ENCODE measurements around the gene SH2B3.

Gene SH2B3

DNA sequence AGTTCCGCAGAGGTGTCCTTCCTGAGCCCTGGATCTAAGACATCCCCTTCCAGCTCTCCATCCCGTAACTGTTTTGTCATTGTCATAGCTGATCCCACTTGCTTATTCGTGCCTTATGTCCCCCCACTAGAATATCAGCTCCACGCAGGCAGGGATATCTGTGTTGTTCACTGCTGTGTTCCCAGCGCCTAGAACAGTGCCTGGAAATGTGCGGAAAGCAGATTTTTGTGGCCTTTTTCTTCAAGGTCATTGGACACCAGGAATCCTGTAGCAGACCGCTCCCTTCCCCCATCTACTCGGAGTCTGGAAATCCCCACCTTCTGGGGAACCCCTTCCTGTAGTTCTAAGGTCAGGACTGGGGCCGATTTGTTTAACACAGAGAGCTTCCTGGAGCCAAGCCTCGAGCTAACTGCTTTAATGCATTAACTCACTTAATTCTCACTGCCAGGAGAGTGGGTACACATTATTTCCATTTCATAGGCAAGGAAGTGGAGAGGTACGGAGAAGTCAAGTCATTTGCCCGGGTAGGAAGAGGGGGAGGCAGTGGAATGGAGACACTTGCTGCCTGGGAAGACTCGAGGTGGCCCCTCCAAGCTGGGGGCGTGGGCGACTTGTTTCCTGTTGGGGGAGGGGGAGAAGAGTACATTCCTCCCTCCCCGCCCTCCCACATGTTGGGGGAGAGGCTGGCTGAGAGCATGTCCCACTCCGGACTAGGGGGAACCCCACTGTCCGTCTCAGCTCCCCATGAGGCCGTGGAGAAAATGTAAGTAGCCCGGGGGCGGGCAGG is 1.2 kb upstream of the SH2B3 start:
- Histone ChIP-seq H3K36me3 (replicated peaks; ENCODE audit: insufficient read depth, low read length) (no peaks in the 10 kb centered on the region), H3K27ac (ENCODE audit: low read length) (no peak overlapping the region), H3K4me3 (ENCODE audit: low read length) (peak overlapping the region; percentile 53), H3K27me3 (replicated peaks; ENCODE audit: insufficient read depth, low read length) (no peaks in the 10 kb centered on the region), H3K4me2 (ENCODE audit: low read depth, low read length) (peak overlapping the region; percentile 57; the same call in 1 of the 2 replicates), H3K9me3 (replicated peaks; ENCODE audit: insufficient read depth, low read length) (no peaks in the 10 kb centered on the region), H3F3A (ENCODE audit: insufficient read depth, low read length) (peaks cover 18% of the 10 kb centered on the region), H2AFZ (ENCODE audit: low read length) (0 out of 2 replicates have a peak overlapping the region, but pooled peaks have one; percentile 45), H3K4me1 (ENCODE audit: low read length) (peaks cover 14% of the 10 kb centered on the region), H3K79me2 (ENCODE audit: low read length) (peaks cover 34% of the 10 kb centered on the region), H3K9ac (ENCODE audit: low read length) (peak overlapping the region; percentile 50; the same call in 1 of the 2 replicates), H3K9me2 (replicated peaks; ENCODE audit: insufficient read depth, low read length) (no peaks in the 10 kb centered on the region), H4K20me1 (ENCODE audit: insufficient read depth, low read length) (no peaks in the 10 kb centered on the region)
- TF ChIP-seq EZH2 (optimal IDR thresholded peaks at IDR 0.05; ENCODE audit: low read depth, low read length) = no peak
- TF ChIP-seq EZH2phosphoT487 (IDR thresholded peaks at IDR 0.05; ENCODE audit: low read length) = no peak
- TF ChIP-seq, protein P1, sequence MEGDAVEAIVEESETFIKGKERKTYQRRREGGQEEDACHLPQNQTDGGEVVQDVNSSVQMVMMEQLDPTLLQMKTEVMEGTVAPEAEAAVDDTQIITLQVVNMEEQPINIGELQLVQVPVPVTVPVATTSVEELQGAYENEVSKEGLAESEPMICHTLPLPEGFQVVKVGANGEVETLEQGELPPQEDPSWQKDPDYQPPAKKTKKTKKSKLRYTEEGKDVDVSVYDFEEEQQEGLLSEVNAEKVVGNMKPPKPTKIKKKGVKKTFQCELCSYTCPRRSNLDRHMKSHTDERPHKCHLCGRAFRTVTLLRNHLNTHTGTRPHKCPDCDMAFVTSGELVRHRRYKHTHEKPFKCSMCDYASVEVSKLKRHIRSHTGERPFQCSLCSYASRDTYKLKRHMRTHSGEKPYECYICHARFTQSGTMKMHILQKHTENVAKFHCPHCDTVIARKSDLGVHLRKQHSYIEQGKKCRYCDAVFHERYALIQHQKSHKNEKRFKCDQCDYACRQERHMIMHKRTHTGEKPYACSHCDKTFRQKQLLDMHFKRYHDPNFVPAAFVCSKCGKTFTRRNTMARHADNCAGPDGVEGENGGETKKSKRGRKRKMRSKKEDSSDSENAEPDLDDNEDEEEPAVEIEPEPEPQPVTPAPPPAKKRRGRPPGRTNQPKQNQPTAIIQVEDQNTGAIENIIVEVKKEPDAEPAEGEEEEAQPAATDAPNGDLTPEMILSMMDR (IDR thresholded peaks at IDR 0.05; ENCODE audit: low read length) = no peak
- DNase-seq = no peak

DNA sequence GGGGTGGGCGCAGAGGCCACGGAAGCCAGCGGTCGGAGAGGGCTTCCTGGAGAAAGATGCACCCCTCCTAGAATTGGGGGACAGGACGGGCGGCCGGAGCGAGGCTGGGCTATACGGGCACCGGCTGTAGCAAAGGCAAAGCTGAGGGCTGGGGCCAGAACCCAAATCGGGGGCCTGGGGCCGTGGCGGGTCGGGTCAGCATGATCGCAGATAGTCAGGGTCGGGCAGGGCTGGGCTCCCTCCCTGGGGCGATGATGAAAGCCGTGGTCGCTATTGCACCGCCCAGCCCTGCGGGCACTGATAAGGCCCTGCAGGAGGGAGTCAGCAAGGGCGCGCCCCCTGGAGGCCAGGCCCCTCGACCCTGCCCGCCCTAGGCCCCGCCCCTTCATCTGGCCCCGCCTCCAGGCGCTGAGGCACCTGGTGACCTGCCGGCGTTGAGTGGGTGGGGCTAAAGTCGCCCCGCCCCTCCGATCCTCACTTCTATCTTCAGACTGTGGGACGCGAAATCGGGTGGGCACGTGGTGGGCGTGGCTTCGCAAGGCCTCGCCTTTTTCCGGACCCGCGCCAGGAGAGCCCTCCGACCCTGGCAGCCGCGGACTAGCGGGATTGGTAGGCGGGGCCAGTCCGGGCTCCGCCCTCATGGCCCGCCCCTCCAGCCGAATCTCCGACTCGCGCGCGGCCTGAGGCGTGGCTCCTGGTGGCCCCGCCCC is 419 bp upstream of the SH2B3 start:
- no peaks in the 10 kb centered on the region for H4K20me1 ChIP-seq (ENCODE audit: insufficient read depth, low read length)
- peak overlapping the region; percentile 57; the same call in 1 of the 2 replicates for H3K4me2 ChIP-seq (ENCODE audit: low read depth, low read length)
- H3K9me2 ChIP-seq (replicated peaks; ENCODE audit: insufficient read depth, low read length) = no peaks in the 10 kb centered on the region
- no peaks in the 10 kb centered on the region for H3K9me3 ChIP-seq (replicated peaks; ENCODE audit: insufficient read depth, low read length)
- H3F3A ChIP-seq (ENCODE audit: insufficient read depth, low read length) = peaks cover 18% of the 10 kb centered on the region
- no peak for TF ChIP-seq EZH2 (optimal IDR thresholded peaks at IDR 0.05; ENCODE audit: low read depth, low read length)
- TF ChIP-seq, protein P1 (IDR thresholded peaks at IDR 0.05; ENCODE audit: low read length) = peak; percentile 21; the same call in 1 of the 2 replicates
- no peaks in the 10 kb centered on the region for H3K27me3 ChIP-seq (replicated peaks; ENCODE audit: insufficient read depth, low read length)
- peaks cover 14% of the 10 kb centered on the region for H3K4me1 ChIP-seq (ENCODE audit: low read length)
- 0 out of 2 replicates have a peak overlapping the region, but pooled peaks have one; percentile 45 for H2AFZ ChIP-seq (ENCODE audit: low read length)
- H3K27ac ChIP-seq (ENCODE audit: low read length) = no peak overlapping the region
- peak overlapping the region; percentile 53 for H3K4me3 ChIP-seq (ENCODE audit: low read length)
- DNase-seq = peak; percentile 91
- H3K36me3 ChIP-seq (replicated peaks; ENCODE audit: insufficient read depth, low read length) = no peaks in the 10 kb centered on the region
- H3K9ac ChIP-seq (ENCODE audit: low read length) = peak overlapping the region; percentile 50; the same call in 1 of the 2 replicates
- H3K79me2 ChIP-seq (ENCODE audit: low read length) = peaks cover 42% of the 10 kb centered on the region

DNA sequence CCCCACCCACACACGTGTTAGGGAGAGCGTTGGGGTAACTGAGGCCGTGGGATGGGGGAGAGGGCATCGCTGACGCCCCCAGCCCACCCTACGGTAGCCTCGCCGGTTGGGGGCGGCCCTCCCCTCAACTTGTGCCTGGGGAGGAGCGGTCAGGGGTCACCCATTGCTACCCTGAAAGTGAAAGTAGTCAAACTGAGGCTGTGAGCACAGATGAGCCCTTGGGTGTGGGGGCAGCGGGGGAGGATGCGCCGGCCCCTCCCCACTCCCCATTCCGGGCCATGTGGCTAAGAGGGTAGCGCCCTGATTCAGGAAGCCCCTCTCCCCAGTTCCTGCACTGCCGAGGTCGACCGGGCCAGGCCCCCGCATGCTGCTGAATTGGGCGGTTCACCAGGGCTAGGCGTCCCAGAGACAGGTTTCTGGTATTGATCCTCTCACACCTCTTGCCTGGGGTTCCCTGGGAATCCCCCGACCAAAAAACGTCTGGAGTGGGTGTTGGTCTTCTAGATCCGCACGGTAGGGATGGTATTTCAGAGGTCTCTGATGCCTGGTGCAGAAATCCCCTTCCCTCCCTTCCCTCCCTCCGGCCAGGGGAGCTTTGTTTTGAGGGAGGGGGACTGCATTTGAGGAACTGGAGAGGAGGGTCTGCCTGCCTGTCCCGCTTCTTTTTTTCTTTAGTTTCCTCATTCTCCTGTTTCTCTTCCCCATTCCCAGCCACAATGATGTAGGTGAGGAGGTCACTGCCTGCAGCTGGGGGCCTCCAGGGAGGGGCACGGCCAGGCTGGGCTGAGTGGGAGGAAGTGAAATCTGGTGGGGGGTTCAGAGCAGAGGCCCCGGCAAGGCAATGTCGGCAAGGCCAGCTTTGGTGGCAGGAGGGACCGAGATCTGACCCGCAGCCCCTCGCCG is 1.0 kb downstream of the SH2B3 start:
- H3K9ac ChIP-seq (ENCODE audit: low read length) = peak overlapping the region; percentile 69
- no peaks in the 10 kb centered on the region for H3K27me3 ChIP-seq (replicated peaks; ENCODE audit: insufficient read depth, low read length)
- H3K4me1 ChIP-seq (ENCODE audit: low read length) = peaks cover 14% of the 10 kb centered on the region
- H2AFZ ChIP-seq (ENCODE audit: low read length) = no peak overlapping the region
- H3K79me2 ChIP-seq (ENCODE audit: low read length) = peaks cover 47% of the 10 kb centered on the region
- no peak overlapping the region for H3K27ac ChIP-seq (ENCODE audit: low read length)
- H3K9me3 ChIP-seq (replicated peaks; ENCODE audit: insufficient read depth, low read length) = no peaks in the 10 kb centered on the region
- peak overlapping the region; percentile 85 for H3K4me3 ChIP-seq (ENCODE audit: low read length)
- H3K36me3 ChIP-seq (replicated peaks; ENCODE audit: insufficient read depth, low read length) = no peaks in the 10 kb centered on the region
- H3K9me2 ChIP-seq (replicated peaks; ENCODE audit: insufficient read depth, low read length) = no peaks in the 10 kb centered on the region
- no peak for TF ChIP-seq EZH2 (optimal IDR thresholded peaks at IDR 0.05; ENCODE audit: low read depth, low read length)
- no peak for TF ChIP-seq EZH2phosphoT487 (IDR thresholded peaks at IDR 0.05; ENCODE audit: low read length)
- TF ChIP-seq, protein P1 (IDR thresholded peaks at IDR 0.05; ENCODE audit: low read length) = no peak
- H3F3A ChIP-seq (ENCODE audit: insufficient read depth, low read length) = peaks cover 18% of the 10 kb centered on the region
- H3K4me2 ChIP-seq (ENCODE audit: low read depth, low read length) = peak overlapping the region; percentile 77
- no peaks in the 10 kb centered on the region for H4K20me1 ChIP-seq (ENCODE audit: insufficient read depth, low read length)
- peak; percentile 13 for DNase-seq
